Vagina (tissue), 2 donors: ENCODE measurements around the gene CREG2. TPM values are rescaled to one million over a fixed set of nuclear protein-coding genes. Genes with fewer than 3 reads are reported as not detected.

Source experiments
- DNase-seq, 2 donors: peaks; one replicate each; pipeline ENCODE4 v3.0.0-alpha.2; 2017; ENCODE audit errors: extremely low spot score in 2 of 2
- H3K27ac ChIP-seq: fragments of 200-600 bp; sonication (generic); one replicate; pipeline ENCODE4 v1.5.1; 2019
- H3K27me3 ChIP-seq: fragments of 200-600 bp; sonication (generic); one replicate; pipeline ENCODE4 v1.5.1; 2019
- H3K36me3 ChIP-seq, 2 donors: fragments of 200-600 bp; sonication (generic); one replicate each; pipeline ENCODE4 v1.5.1; 2017 to 2019
- H3K4me1 ChIP-seq: fragments of 200-600 bp; sonication (generic); one replicate; pipeline ENCODE4 v1.5.1; 2019
- H3K4me3 ChIP-seq, 2 donors: fragments of 200-600 bp; sonication (generic); 1 replicate in 1 of 2; 2 replicates in 1 of 2; pipeline ENCODE4 v1.5.1; 2016 to 2019
- H3K9me3 ChIP-seq: fragments of 200-600 bp; sonication (generic); one replicate; pipeline ENCODE4 v1.5.1; 2019
- POLR2A ChIP-seq, 2 donors: fragments of 450-650 bp; IDR thresholded peaks; one replicate each; pipeline ENCODE4 v1.6.1; 2017; ENCODE audit warnings: antibody characterized with exemption in 2 of 2, mild to moderate bottlenecking in 2 of 2, moderate library complexity in 2 of 2
- POLR2AphosphoS5 ChIP-seq, 2 donors: sonication (generic); formaldehyde crosslinking; IDR thresholded peaks; one replicate each; pipeline ENCODE4 v1.9.0; 2017; ENCODE audit warnings: antibody characterized with exemption in 2 of 2, mild to moderate bottlenecking in 2 of 2, low read depth in 1 of 2; ENCODE audit not compliant: insufficient read depth in 1 of 2
- intact Hi-C: fragments of 100-400 bp; cut with DNase I; formaldehyde crosslinking; loops from one replicate; pipeline ENCODE4 v1.15.1; 2023
- total RNA-seq: library from RNA; depleted of rRNA; stranded (reverse); fragments of >200 nt; gene quantifications from one replicate; pipeline ENCODE4 v1.2.3, GENCODE V29; 2016
- TF ChIP-seq, protein P1 (sequence below), 3 experiments: fragments of 450-650 bp in 2 of 3; fragments of 200-600 bp in 1 of 3; sonication (generic) in 1 of 3; IDR thresholded peaks; one replicate each; pipeline ENCODE4 v1.5.1; 2017 to 2019; ENCODE audit warnings: antibody characterized with exemption in 3 of 3, mild to moderate bottlenecking in 2 of 3, moderate library complexity in 2 of 3

CREG2 gene
- total RNA-seq, 1 donor from 2014 or later = 0.25 TPM

DNA sequence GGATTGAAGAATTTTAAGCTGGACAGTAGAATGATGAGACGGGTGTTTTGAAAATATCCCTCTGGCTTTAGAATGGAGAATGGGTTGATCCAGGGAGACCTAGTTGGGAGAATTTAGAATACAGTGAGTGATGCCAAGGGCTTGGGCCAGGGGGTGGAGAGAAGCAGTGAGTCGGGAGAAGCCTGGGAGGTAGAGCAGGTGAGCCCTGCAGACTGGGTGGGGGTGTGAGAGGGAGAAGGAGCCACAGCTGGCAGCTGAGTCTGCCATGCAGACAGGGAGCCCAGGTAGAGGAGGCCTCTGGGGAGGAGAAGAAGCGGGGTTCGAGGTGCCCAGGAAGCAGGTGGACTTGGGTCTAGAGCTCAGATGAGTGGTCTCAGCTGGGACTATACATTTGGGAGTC is 18.2 kb downstream of the CREG2 start:
- no peak overlapping the region for H3K27ac ChIP-seq

DNA sequence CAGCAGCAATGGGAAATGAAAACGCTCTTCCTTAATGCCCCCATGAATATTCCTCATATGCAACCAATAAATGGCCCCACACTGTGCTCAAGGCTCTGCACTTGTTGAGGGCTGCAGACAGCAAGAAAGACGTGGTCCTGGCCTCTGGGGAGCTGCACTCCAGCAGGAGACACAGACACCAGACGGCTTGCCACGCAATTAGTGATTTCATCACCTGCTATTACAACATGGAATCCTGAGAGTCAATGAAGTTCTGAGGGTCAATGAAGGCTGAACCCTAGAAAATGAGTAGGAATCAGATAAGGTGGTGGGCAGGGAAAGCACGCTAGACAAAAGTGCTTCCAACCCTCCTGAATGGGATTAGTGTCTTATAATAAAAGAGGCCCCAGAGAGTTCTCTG is 18.9 kb downstream of the CREG2 start:
- Histone ChIP-seq H3K36me3 (no peaks in the 10 kb centered on the region), H3K27ac (no peak overlapping the region), H3K4me1 (no peaks in the 10 kb centered on the region), H3K4me3 (no peak overlapping the region), H3K9me3 (no peaks in the 10 kb centered on the region), H3K27me3 (no peaks in the 10 kb centered on the region)
- TF ChIP-seq, protein P1, sequence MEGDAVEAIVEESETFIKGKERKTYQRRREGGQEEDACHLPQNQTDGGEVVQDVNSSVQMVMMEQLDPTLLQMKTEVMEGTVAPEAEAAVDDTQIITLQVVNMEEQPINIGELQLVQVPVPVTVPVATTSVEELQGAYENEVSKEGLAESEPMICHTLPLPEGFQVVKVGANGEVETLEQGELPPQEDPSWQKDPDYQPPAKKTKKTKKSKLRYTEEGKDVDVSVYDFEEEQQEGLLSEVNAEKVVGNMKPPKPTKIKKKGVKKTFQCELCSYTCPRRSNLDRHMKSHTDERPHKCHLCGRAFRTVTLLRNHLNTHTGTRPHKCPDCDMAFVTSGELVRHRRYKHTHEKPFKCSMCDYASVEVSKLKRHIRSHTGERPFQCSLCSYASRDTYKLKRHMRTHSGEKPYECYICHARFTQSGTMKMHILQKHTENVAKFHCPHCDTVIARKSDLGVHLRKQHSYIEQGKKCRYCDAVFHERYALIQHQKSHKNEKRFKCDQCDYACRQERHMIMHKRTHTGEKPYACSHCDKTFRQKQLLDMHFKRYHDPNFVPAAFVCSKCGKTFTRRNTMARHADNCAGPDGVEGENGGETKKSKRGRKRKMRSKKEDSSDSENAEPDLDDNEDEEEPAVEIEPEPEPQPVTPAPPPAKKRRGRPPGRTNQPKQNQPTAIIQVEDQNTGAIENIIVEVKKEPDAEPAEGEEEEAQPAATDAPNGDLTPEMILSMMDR (IDR thresholded peaks at IDR 0.05) = no peak
- TF ChIP-seq POLR2A (IDR thresholded peaks at IDR 0.05) (no peak), POLR2AphosphoS5 (IDR thresholded peaks at IDR 0.05; ENCODE audit: insufficient read depth in 1 of 2, low read depth in 1 of 2) (no peak)
- DNase-seq = no peak
- intact Hi-C loops = no loop called here

More for the DNA sequence above, 18.2 kb downstream of the CREG2 start:
- Histone ChIP-seq H3K27me3 (no peaks in the 10 kb centered on the region), H3K4me3 (no peak overlapping the region), H3K9me3 (no peaks in the 10 kb centered on the region), H3K4me1 (no peaks in the 10 kb centered on the region), H3K36me3 (no peaks in the 10 kb centered on the region)
- no peak for DNase-seq
- TF ChIP-seq POLR2AphosphoS5 (IDR thresholded peaks at IDR 0.05; ENCODE audit: insufficient read depth in 1 of 2, low read depth in 1 of 2) = no peak
- TF ChIP-seq, protein P1 (IDR thresholded peaks at IDR 0.05) = no peak
- TF ChIP-seq POLR2A (IDR thresholded peaks at IDR 0.05) = no peak
- intact Hi-C loops = no loop called here

DNA sequence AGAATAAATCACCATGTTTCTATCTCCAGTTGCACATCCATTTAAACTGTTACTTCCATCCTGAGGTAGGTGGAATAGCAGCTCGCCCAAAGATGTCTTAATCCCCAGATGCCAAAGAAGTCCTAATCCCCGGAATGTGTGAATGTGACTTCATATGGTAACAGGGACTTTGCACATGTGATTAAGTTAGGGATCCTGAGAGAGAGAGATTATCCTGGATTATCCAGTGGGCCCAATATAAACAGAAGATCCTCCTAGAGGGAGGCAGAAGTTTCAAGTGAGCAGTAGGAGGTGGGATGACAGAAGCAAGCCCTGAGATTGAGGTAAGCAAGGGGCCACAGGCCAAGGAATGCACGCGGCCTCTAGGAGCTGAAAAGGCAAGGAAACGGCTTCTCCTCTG is 19.8 kb downstream of the CREG2 start:
- Histone ChIP-seq H3K36me3 (no peaks in the 10 kb centered on the region), H3K4me3 (no peak overlapping the region), H3K27ac (no peak overlapping the region), H3K9me3 (no peaks in the 10 kb centered on the region), H3K4me1 (no peaks in the 10 kb centered on the region), H3K27me3 (no peaks in the 10 kb centered on the region)
- DNase-seq = no peak
- TF ChIP-seq POLR2A (IDR thresholded peaks at IDR 0.05) = no peak
- TF ChIP-seq, protein P1 (IDR thresholded peaks at IDR 0.05) = no peak
- no peak for TF ChIP-seq POLR2AphosphoS5 (IDR thresholded peaks at IDR 0.05; ENCODE audit: insufficient read depth in 1 of 2, low read depth in 1 of 2)
- intact Hi-C loops = no loop called here

DNA sequence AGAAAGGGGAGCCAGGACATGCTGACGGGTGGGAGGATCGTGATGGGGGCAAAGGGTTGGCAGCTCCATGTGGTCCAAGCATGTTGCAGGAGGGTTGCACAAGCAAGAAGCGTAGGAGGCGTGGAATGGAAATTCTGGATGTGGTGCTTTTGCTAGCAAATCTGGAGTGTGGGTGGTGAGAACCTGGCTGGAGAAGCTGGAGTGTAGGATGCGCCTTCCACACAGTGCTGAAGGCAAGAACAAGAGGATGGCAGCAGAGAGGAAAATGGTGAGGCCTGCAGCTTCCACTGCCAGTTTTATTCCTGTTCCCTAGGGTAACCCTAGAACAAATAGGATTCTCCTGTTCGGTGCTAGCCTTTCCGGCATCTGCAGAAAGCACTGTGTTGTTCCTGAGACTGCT is 22.4 kb downstream of the CREG2 start:
- DNase-seq = no peak
- Histone ChIP-seq H3K9me3 (no peaks in the 10 kb centered on the region), H3K4me3 (no peak overlapping the region), H3K27ac (no peak overlapping the region), H3K36me3 (no peaks in the 10 kb centered on the region), H3K4me1 (no peaks in the 10 kb centered on the region), H3K27me3 (no peaks in the 10 kb centered on the region)
- intact Hi-C loops = no loop called here
- TF ChIP-seq, protein P1 (IDR thresholded peaks at IDR 0.05) = no peak
- TF ChIP-seq POLR2A (IDR thresholded peaks at IDR 0.05) (no peak), POLR2AphosphoS5 (IDR thresholded peaks at IDR 0.05; ENCODE audit: insufficient read depth in 1 of 2, low read depth in 1 of 2) (no peak)

DNA sequence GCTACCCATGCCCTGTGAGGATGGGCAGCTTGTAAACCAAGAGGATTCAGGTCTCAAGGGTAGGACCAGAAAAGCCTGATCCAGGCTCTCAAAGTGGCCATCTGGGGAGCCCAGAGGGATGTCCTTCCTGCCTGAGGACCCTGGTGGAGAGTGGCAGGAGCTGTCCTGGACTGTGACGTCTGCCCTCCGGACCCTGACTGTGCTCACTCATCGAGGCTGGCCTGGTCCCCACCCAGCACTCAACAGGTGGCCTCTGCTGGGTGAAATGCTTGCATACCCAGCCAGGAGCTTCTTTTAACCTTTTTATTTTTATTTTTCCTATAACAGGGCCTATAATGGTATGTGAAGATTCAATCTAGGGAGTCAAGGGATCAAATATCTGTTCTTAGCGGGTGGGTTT is 24.5 kb downstream of the CREG2 start:
- Histone ChIP-seq H3K27ac (no peak overlapping the region), H3K4me3 (no peak overlapping the region), H3K27me3 (no peaks in the 10 kb centered on the region), H3K9me3 (no peaks in the 10 kb centered on the region), H3K4me1 (no peaks in the 10 kb centered on the region), H3K36me3 (no peaks in the 10 kb centered on the region)
- intact Hi-C loops = no loop called here
- TF ChIP-seq, protein P1 (IDR thresholded peaks at IDR 0.05) = no peak
- no peak for TF ChIP-seq POLR2AphosphoS5 (IDR thresholded peaks at IDR 0.05; ENCODE audit: insufficient read depth in 1 of 2, low read depth in 1 of 2)
- no peak for TF ChIP-seq POLR2A (IDR thresholded peaks at IDR 0.05)
- DNase-seq = no peak
